Pancreas (tissue), 10 donors: ENCODE results near the gene OR2T29. TPM values are rescaled to one million over a fixed set of nuclear protein-coding genes. Genes with fewer than 3 reads are reported as not detected.
"Not testable (repeated sequence)": the region's sequence is repeated elsewhere in the genome, so short reads cannot be mapped to it uniquely, and the experiment has no call there.

Experiments used
- ATAC-seq, 4 donors: fragments of 200-7000 bp; cut with Tn5 transposase; one replicate each; pipeline versions ENCODE4 v1.8.0 to v1.9.1; 2020; ENCODE audit warnings: mild to moderate bottlenecking in 4 of 4, moderate library complexity in 4 of 4
- DNase-seq, 6 donors: peaks; one replicate each; pipeline ENCODE4 v3.0.0-alpha.2; 2020
- FAIRE-seq: peaks from 2 replicates; lab custom pipeline; 2012; peaks lifted over from hg19 to GRCh38; lab: Jason Lieb, UNC
- H3K27ac ChIP-seq, 4 donors: fragments of 200-600 bp; sonication (generic); 1 replicate in 3 of 4; 2 replicates in 1 of 4; pipeline versions ENCODE4 v1.5.0 to v1.8.0; 2020
- H3K27me3 ChIP-seq, 4 donors: fragments of 200-600 bp; one replicate each; pipeline ENCODE4 v1.8.0; 2021
- H3K36me3 ChIP-seq, 3 donors: fragments of 200-600 bp; sonication (generic) in 1 of 3; one replicate each; pipeline versions ENCODE4 v1.5.0 to v1.8.0; 2020 to 2021
- H3K4me1 ChIP-seq, 3 donors: fragments of 200-600 bp; one replicate each; pipeline ENCODE4 v1.8.0; 2021
- H3K4me3 ChIP-seq, 4 donors: fragments of 200-600 bp; sonication (generic) in 2 of 4; one replicate each; pipeline versions ENCODE4 v1.5.0 to v1.8.0; 2020 to 2021
- H3K9me3 ChIP-seq, 4 donors: fragments of 200-600 bp; one replicate each; pipeline ENCODE4 v1.8.0; 2021
- CTCF ChIP-seq, 4 donors: fragments of 200-600 bp; sonication (generic) in 3 of 4; IDR thresholded peaks; one replicate each; pipeline versions ENCODE4 v1.5.0 to v1.8.0; 2021; ENCODE audit warnings: antibody characterized with exemption in 4 of 4
- WGBS, 2 donors: extraction: QIAGEN DNeasy Blood & Tissue Kit; methylation state at CpG; one replicate each; pipeline ENCODE4 v1.1.7; 2013; 5-methylcytosine and 5-hydroxymethylcytosine counted together
- intact Hi-C, 3 donors: fragments of 100-400 bp; cut with DNase I; formaldehyde crosslinking; loops; one replicate each; pipeline versions ENCODE4 v1.11.1 to v1.14.2; 2022
- polyA plus RNA-seq, 2 donors: library from polyadenylated mRNA; stranded (reverse); fragments of 200-250 nt; gene quantifications; one replicate each; pipeline ENCODE4 v1.2.3, GENCODE V29; 2013
- total RNA-seq, 6 donors: library from RNA; stranded (reverse); fragmentation: NEBNext Ultra II Directional in 4 of 6; extraction: Animal tissue kit (Norgen Biotek cat#: 25700) in 4 of 6; gene quantifications; one replicate each; pipeline versions ENCODE4 v1.2.1 to v1.2.4, GENCODE V29; 2021 to 2023
- donor health status: healthy with polysubstance abuse.
- donor health status: DM: no; HTN: no; CAD: no; lungs with moderate emphysema.
- donor health status: DM: no; HTN: no; CAD: no.
- donor health status: control.
- donor health status: control.
- donor health status: Bipolar disorder and iron deficiency.
- donor health status: DM: yes; HTN: yes; CAD: no.
- donor health status: DM: no; HTN: no; CAD: no.
- donor health status: DM: no; HTN: no; CAD: no.
- donor health status: DM: yes; HTN: yes; CAD: no.

OR2T29 gene
- total and polyA plus RNA-seq, 8 donors, result 0.12 TPM; not detected in 7

- H3K27ac ChIP-seq, H3K4me1 ChIP-seq, H3K4me3 ChIP-seq, H3K27me3 ChIP-seq, intact Hi-C loops, H3K9me3 ChIP-seq, ATAC-seq, H3K36me3 ChIP-seq, DNase-seq: not testable (repeated sequence)
- peak; percentile 97 for FAIRE-seq
Observed at GRCh38 chr1:248537449-248537848, 25.1 kb downstream of the OR2T29 start.

- H3K4me1 ChIP-seq, result no peaks in the 10 kb centered on the region
- intact Hi-C loops, result no loop called here
- no peak for TF ChIP-seq CTCF (IDR thresholded peaks at IDR 0.05)
- DNase-seq, result peak in 1 of 6 donors; percentile 22
- 61 to 76% methylated on average over 12 of the region's 12 CpGs for whole genome bisulfite sequencing, 2 donors
- H3K36me3 ChIP-seq, result no peaks in the 10 kb centered on the region
- H3K4me3 ChIP-seq, result no peak overlapping the region
- ATAC-seq, result no peak
- no peak for FAIRE-seq
- H3K9me3 ChIP-seq, result no peaks in the 10 kb centered on the region
- no peaks in the 10 kb centered on the region for H3K27me3 ChIP-seq
- H3K27ac ChIP-seq, result no peak overlapping the region
Observed at GRCh38 chr1:248521856-248522255, 40.7 kb downstream of the OR2T29 start.

- intact Hi-C loops, H3K9me3 ChIP-seq: not testable (repeated sequence)
- FAIRE-seq, result peak; percentile 94
Observed at GRCh38 chr1:248510217-248510616, 52.4 kb downstream of the OR2T29 start.

GRCh38 chr1:248507773-248508172 is 54.8 kb downstream of the OR2T29 start, which contains the start of gene OR2G6:
Gene OR2G6 (plus strand): TSS chr1:248508073. CDS start chr1:248521647, 13,574 bp downstream.
- H3K27ac ChIP-seq, ATAC-seq, intact Hi-C loops, H3K4me1 ChIP-seq, DNase-seq, H3K4me3 ChIP-seq, H3K27me3 ChIP-seq, H3K36me3 ChIP-seq, H3K9me3 ChIP-seq: not testable (repeated sequence)
- peak; percentile 92 for FAIRE-seq
- WGBS, 2 donors, result no CpG with 5 or more reads among the region's 2 CpGs

More at GRCh38 chr1:248510217-248510616, 52.4 kb downstream of the OR2T29 start:
- not testable (repeated sequence) for H3K27ac ChIP-seq, H3K4me3 ChIP-seq, H3K27me3 ChIP-seq, ATAC-seq, DNase-seq, H3K4me1 ChIP-seq, H3K36me3 ChIP-seq

Other genes with a start within 250 kb of the OR2T29 start
- not detected for gene OR2M7, start 238.2 kb downstream of the OR2T29 start, total RNA-seq
- not detected for gene OR2M7, start 238.2 kb downstream of the OR2T29 start, polyA plus RNA-seq
- not detected for gene OR14C36, start 214.0 kb downstream of the OR2T29 start, total RNA-seq
- not detected for gene OR14C36, start 214.0 kb downstream of the OR2T29 start, polyA plus RNA-seq
- not detected for gene OR2T4, start 201.1 kb downstream of the OR2T29 start, total RNA-seq
- gene OR2T4, start 201.1 kb downstream of the OR2T29 start, polyA plus RNA-seq, result not detected
- gene OR2T6, start 187.0 kb downstream of the OR2T29 start, total RNA-seq, result not detected
- not detected for gene OR2T6, start 187.0 kb downstream of the OR2T29 start, polyA plus RNA-seq
- gene OR2T1, start 159.7 kb downstream of the OR2T29 start, total RNA-seq, result not detected
- not detected for gene OR2T1, start 159.7 kb downstream of the OR2T29 start, polyA plus RNA-seq
- gene OR2T2, start 117.1 kb downstream of the OR2T29 start, total RNA-seq, result under 1 TPM in 1 of 6 donors, not detected in 5; 0.06 TPM
- not detected for gene OR2T2, start 117.1 kb downstream of the OR2T29 start, polyA plus RNA-seq
- gene OR2T3, start 89.4 kb downstream of the OR2T29 start, total RNA-seq, result not detected
- gene OR2T3, start 89.4 kb downstream of the OR2T29 start, polyA plus RNA-seq, result not detected
- not detected for gene OR2T5, start 74.2 kb downstream of the OR2T29 start, total RNA-seq
- not detected for gene OR2T5, start 74.2 kb downstream of the OR2T29 start, polyA plus RNA-seq
- gene OR2G6, start 54.7 kb downstream of the OR2T29 start, total RNA-seq, result not detected
- gene OR2G6, start 54.7 kb downstream of the OR2T29 start, polyA plus RNA-seq, result not detected
- gene OR2T34, start 12.0 kb upstream of the OR2T29 start, total RNA-seq, result not detected
- gene OR2T34, start 12.0 kb upstream of the OR2T29 start, polyA plus RNA-seq, result not detected
- under 1 TPM in 1 of 6 donors, not detected in 5; 0.12 TPM for gene OR2T10, start 34.9 kb upstream of the OR2T29 start, total RNA-seq
- gene OR2T10, start 34.9 kb upstream of the OR2T29 start, polyA plus RNA-seq, result under 1 TPM; 0.23 TPM
- gene OR2T11, start 72.3 kb upstream of the OR2T29 start, total RNA-seq, result under 1 TPM in 2 of 6 donors, not detected in 4; 0.09 to 0.12 TPM
- gene OR2T11, start 72.3 kb upstream of the OR2T29 start, polyA plus RNA-seq, result under 1 TPM in 1 of 2 donors, not detected in 1; 0.04 TPM
- not detected for gene OR2T35, start 82.5 kb upstream of the OR2T29 start, total RNA-seq
- gene OR2T35, start 82.5 kb upstream of the OR2T29 start, polyA plus RNA-seq, result not detected
- not detected for gene OR2T27, start 92.8 kb upstream of the OR2T29 start, total RNA-seq
- not detected for gene OR2T27, start 92.8 kb upstream of the OR2T29 start, polyA plus RNA-seq
- not detected for gene OR14I1, start 140.0 kb upstream of the OR2T29 start, total RNA-seq
- gene OR14I1, start 140.0 kb upstream of the OR2T29 start, polyA plus RNA-seq, result not detected
- not detected for gene LYPD8, start 193.0 kb upstream of the OR2T29 start, total RNA-seq
- gene LYPD8, start 193.0 kb upstream of the OR2T29 start, polyA plus RNA-seq, result not detected